SW480 (cell line): ENCODE data around the gene OXSR1.
"Not testable (repeated sequence)": the region's sequence is repeated elsewhere in the genome, so short reads cannot be mapped to it uniquely, and the experiment has no call there.

Experiments
- DNase-seq: peaks from one replicate; pipeline ENCODE4 v3.0.0-alpha.2; 2016; ENCODE audit warnings: low spot score

The OXSR1 gene

GRCh38 chr3:38167591-38167990 is 2.3 kb downstream of the OXSR1 start:
- no peak for DNase-seq

- DNase-seq: no peak
Observed at GRCh38 chr3:38168151-38169026, 3.1 kb downstream of the OXSR1 start.

GRCh38 chr3:38169027-38169317 is 3.6 kb downstream of the OXSR1 start:
- DNase-seq: no peak

GRCh38 chr3:38170722-38171121 is 5.4 kb downstream of the OXSR1 start:
- no peak for DNase-seq

GRCh38 chr3:38171622-38172021 is 6.3 kb downstream of the OXSR1 start:
- DNase-seq: no peak

GRCh38 chr3:38173834-38174418 is 8.6 kb downstream of the OXSR1 start:
- DNase-seq: no peak

- no peak for DNase-seq
Observed at GRCh38 chr3:38177181-38177580, 11.8 kb downstream of the OXSR1 start.

- no peak for DNase-seq
Observed at GRCh38 chr3:38186781-38187180, 21.4 kb downstream of the OXSR1 start.

GRCh38 chr3:38190481-38190881 is 25.1 kb downstream of the OXSR1 start:
- no peak for DNase-seq

GRCh38 chr3:38202931-38203330 is 37.6 kb downstream of the OXSR1 start:
- not testable (repeated sequence) for DNase-seq

GRCh38 chr3:38203690-38204089 is 38.4 kb downstream of the OXSR1 start:
- DNase-seq: no peak

GRCh38 chr3:38204599-38205471 is 39.5 kb downstream of the OXSR1 start:
- DNase-seq: no peak

- DNase-seq: peak; percentile 6
Observed at GRCh38 chr3:38205472-38205805, 40.1 kb downstream of the OXSR1 start.

GRCh38 chr3:38207254-38208003 is 42.1 kb downstream of the OXSR1 start:
- no peak for DNase-seq

GRCh38 chr3:38210141-38210757 is 44.9 kb downstream of the OXSR1 start:
- no peak for DNase-seq

GRCh38 chr3:38212141-38212540 is 46.8 kb downstream of the OXSR1 start:
- no peak for DNase-seq

GRCh38 chr3:38214560-38214959 is 49.2 kb downstream of the OXSR1 start:
- no peak for DNase-seq

GRCh38 chr3:38219609-38220197 is 54.4 kb downstream of the OXSR1 start:
- DNase-seq: no peak

- DNase-seq: no peak
Observed at GRCh38 chr3:38221005-38221404, 55.7 kb downstream of the OXSR1 start.

- DNase-seq: no peak
Observed at GRCh38 chr3:38222032-38222634, 56.8 kb downstream of the OXSR1 start.

- no peak for DNase-seq
Observed at GRCh38 chr3:38224357-38224756, 59.0 kb downstream of the OXSR1 start.
